GM20431 (cell line): ENCODE data around the gene ADPRHL1.

Experiments used
- in situ Hi-C: fragments of 300-500 bp; cut with MseI, MboI; formaldehyde crosslinking; loops from one replicate; pipeline ENCODE4 v1.15.0; 2020; ENCODE audit warnings: low sequenced_read_pairs; ENCODE audit not compliant: unreplicated experiment

ADPRHL1 gene

GRCh38 chr13:113420232-113420631 is 33.1 kb downstream of the ADPRHL1 start:
- in situ Hi-C loops = no loop called here

- in situ Hi-C loops = no loop called here
These were observed 33.6 kb downstream of the ADPRHL1 start for GRCh38 chr13:113419531-113420193.

GRCh38 chr13:113418722-113419049 is 34.6 kb downstream of the ADPRHL1 start:
- in situ Hi-C loops = no loop called here

GRCh38 chr13:113417836-113418721 is 35.2 kb downstream of the ADPRHL1 start:
- in situ Hi-C loops = no loop called here

- in situ Hi-C loops = no loop called here
These were observed 36.1 kb downstream of the ADPRHL1 start for GRCh38 chr13:113417008-113417751.

- in situ Hi-C loops = no loop called here
These were observed 37.5 kb downstream of the ADPRHL1 start for GRCh38 chr13:113415825-113416224.

GRCh38 chr13:113415032-113415431 is 38.3 kb downstream of the ADPRHL1 start:
- in situ Hi-C loops = no loop called here

GRCh38 chr13:113414335-113414734 is 39.0 kb downstream of the ADPRHL1 start:
- in situ Hi-C loops = no loop called here

- in situ Hi-C loops = no loop called here
These were observed 39.4 kb downstream of the ADPRHL1 start for GRCh38 chr13:113413898-113414282.

- in situ Hi-C loops = no loop called here
These were observed 40.0 kb downstream of the ADPRHL1 start for GRCh38 chr13:113413178-113413897.

- in situ Hi-C loops = no loop called here
These were observed 40.8 kb downstream of the ADPRHL1 start for GRCh38 chr13:113412440-113412839.

GRCh38 chr13:113411216-113412023 is 41.9 kb downstream of the ADPRHL1 start:
- in situ Hi-C loops = no loop called here

GRCh38 chr13:113410472-113411201 is 42.7 kb downstream of the ADPRHL1 start:
- in situ Hi-C loops = no loop called here

- in situ Hi-C loops = loop anchor here (10.0 kb wide), 1 partner anchor 464 kb away; no protein-coding TSS in a partner anchor
These were observed 44.7 kb downstream of the ADPRHL1 start for GRCh38 chr13:113408562-113408961.

- in situ Hi-C loops = loop anchor here (10.0 kb wide), 1 partner anchor 463 kb away; no protein-coding TSS in a partner anchor
These were observed 45.5 kb downstream of the ADPRHL1 start for GRCh38 chr13:113407531-113408393.

GRCh38 chr13:113407103-113407530 is 46.2 kb downstream of the ADPRHL1 start:
- in situ Hi-C loops = loop anchor here (10.0 kb wide), 1 partner anchor 462 kb away; no protein-coding TSS in a partner anchor

GRCh38 chr13:113406321-113407102 is 46.8 kb downstream of the ADPRHL1 start:
- in situ Hi-C loops = loop anchor here (10.0 kb wide), 1 partner anchor 462 kb away; no protein-coding TSS in a partner anchor
